PC-9 (cell line): ENCODE results near the gene TPTE. TPM values are rescaled to one million over a fixed set of nuclear protein-coding genes. Genes with fewer than 3 reads are reported as not detected.
"Not testable (repeated sequence)": the region's sequence is repeated elsewhere in the genome, so short reads cannot be mapped to it uniquely, and the experiment has no call there.

Source experiments
- BruUV-seq: library from RNA; stranded (reverse); fragments of 400-500 nt; replicated peaks from 2 replicates; lab custom pipeline; 2021; lab: Mats Ljungman, UMichigan
- CTCF ChIA-PET: fragments of 300-600 bp; sonication (Branson Sonifier 250); formaldehyde crosslinking; loops from one replicate; lab custom pipeline; 2022; ENCODE audit warnings: antibody characterized with exemption; lab: Charles Lee
- POLR2A ChIA-PET: fragments of 300-600 bp; sonication (Branson Sonifier 250); formaldehyde crosslinking; loops from one replicate; lab custom pipeline; 2022; ENCODE audit warnings: antibody characterized with exemption; ENCODE audit not compliant: unreplicated experiment; lab: Charles Lee
- DNase-seq, 2 experiments: peaks; one replicate each; pipeline versions ENCODE4 v3.0.0 to v3.0.0-alpha.2; 2015 to 2022; ENCODE audit warnings: mixed read lengths in 1 of 2
- H2AFZ ChIP-seq: fragments of 200-600 bp; sonication (generic); 2 replicates; pipeline ENCODE4 v1.8.1; 2017; ENCODE audit warnings: antibody characterized with exemption
- H3F3A ChIP-seq: fragments of 200-600 bp; sonication (generic); 2 replicates; pipeline ENCODE4 v1.8.1; 2017; ENCODE audit warnings: antibody characterized with exemption, mild to moderate bottlenecking, low read depth; ENCODE audit not compliant: insufficient read depth
- H3K27ac ChIP-seq: fragments of 200-600 bp; sonication (generic); 2 replicates; pipeline ENCODE4 v1.6.1; 2016; ENCODE audit warnings: mixed run types
- H3K27me3 ChIP-seq: fragments of 200-600 bp; sonication (generic); 2 replicates; pipeline ENCODE4 v1.6.1; 2016; ENCODE audit warnings: low read depth, mixed run types; ENCODE audit not compliant: insufficient read depth
- H3K36me3 ChIP-seq: fragments of 200-600 bp; sonication (generic); 2 replicates; pipeline ENCODE4 v1.6.1; 2016; ENCODE audit warnings: low read depth, mixed run types
- H3K4me1 ChIP-seq: fragments of 200-600 bp; sonication (generic); replicated peaks from 2 replicates; pipeline ENCODE4 v1.6.1; 2016; ENCODE audit warnings: mixed run types; ENCODE audit not compliant: insufficient read depth
- H3K4me2 ChIP-seq: fragments of 200-600 bp; sonication (generic); 2 replicates; pipeline ENCODE4 v1.6.1; 2017; ENCODE audit warnings: mixed run types
- H3K4me3 ChIP-seq: fragments of 200-600 bp; sonication (generic); 2 replicates; pipeline ENCODE4 v1.6.1; 2016; ENCODE audit warnings: mixed run types
- H3K79me2 ChIP-seq: fragments of 200-600 bp; sonication (generic); 2 replicates; pipeline ENCODE4 v1.6.1; 2017; ENCODE audit warnings: low read depth, mixed run types
- H3K9me2 ChIP-seq: fragments of 200-600 bp; sonication (generic); 2 replicates; pipeline ENCODE4 v1.8.1; 2017; ENCODE audit warnings: mild to moderate bottlenecking; ENCODE audit not compliant: insufficient read depth
- H3K9me3 ChIP-seq: fragments of 200-600 bp; sonication (generic); 2 replicates; pipeline ENCODE4 v1.8.1; 2016; ENCODE audit warnings: low read depth; ENCODE audit not compliant: insufficient read depth
- H4K20me1 ChIP-seq: fragments of 200-600 bp; sonication (generic); 2 replicates; pipeline ENCODE4 v1.8.1; 2017; ENCODE audit not compliant: insufficient read depth
- EZH2 ChIP-seq: fragments of 200-600 bp; sonication (generic); IDR thresholded peaks from 2 replicates; pipeline ENCODE4 v1.8.0; 2017; ENCODE audit warnings: antibody characterized with exemption, low read depth
- intact Hi-C: fragments of 100-400 bp; cut with micrococcal nuclease; formaldehyde crosslinking; loops from one replicate; pipeline ENCODE4 v1.10.0; 2022; ENCODE audit not compliant: unreplicated experiment
- total RNA-seq: library from RNA; stranded (reverse); gene quantifications from 2 replicates; pipeline ENCODE4 v1.2.3, GENCODE V29; 2021
- TF ChIP-seq, protein P1 (sequence below): fragments of 200-600 bp; sonication (generic); conservative IDR thresholded peaks from 2 replicates; pipeline ENCODE4 v1.6.1; 2017; ENCODE audit warnings: mixed run types, antibody characterized with exemption, mild to moderate bottlenecking, moderate library complexity

TPTE gene
- total RNA-seq, 1 experiment from 2014 or later, result not detected

GRCh38 chr21:10641107-10641506 lies 119.7 kb downstream of the TPTE start:
- no peaks in the 10 kb centered on the region for H3K4me1 ChIP-seq
- no peaks in the 10 kb centered on the region for H4K20me1 ChIP-seq
- no peak for TF ChIP-seq EZH2
- TF ChIP-seq, protein P1, sequence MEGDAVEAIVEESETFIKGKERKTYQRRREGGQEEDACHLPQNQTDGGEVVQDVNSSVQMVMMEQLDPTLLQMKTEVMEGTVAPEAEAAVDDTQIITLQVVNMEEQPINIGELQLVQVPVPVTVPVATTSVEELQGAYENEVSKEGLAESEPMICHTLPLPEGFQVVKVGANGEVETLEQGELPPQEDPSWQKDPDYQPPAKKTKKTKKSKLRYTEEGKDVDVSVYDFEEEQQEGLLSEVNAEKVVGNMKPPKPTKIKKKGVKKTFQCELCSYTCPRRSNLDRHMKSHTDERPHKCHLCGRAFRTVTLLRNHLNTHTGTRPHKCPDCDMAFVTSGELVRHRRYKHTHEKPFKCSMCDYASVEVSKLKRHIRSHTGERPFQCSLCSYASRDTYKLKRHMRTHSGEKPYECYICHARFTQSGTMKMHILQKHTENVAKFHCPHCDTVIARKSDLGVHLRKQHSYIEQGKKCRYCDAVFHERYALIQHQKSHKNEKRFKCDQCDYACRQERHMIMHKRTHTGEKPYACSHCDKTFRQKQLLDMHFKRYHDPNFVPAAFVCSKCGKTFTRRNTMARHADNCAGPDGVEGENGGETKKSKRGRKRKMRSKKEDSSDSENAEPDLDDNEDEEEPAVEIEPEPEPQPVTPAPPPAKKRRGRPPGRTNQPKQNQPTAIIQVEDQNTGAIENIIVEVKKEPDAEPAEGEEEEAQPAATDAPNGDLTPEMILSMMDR, result no peak
- no TSS peak for BruUV-seq
- H3K27me3 ChIP-seq, result no peaks in the 10 kb centered on the region; the same call in 1 of the 2 replicates
- CTCF ChIA-PET, result no interaction called here
- H3K9me2 ChIP-seq, result no peaks in the 10 kb centered on the region; the same call in 1 of the 2 replicates
- H3K27ac ChIP-seq, result no peak overlapping the region
- H2AFZ ChIP-seq, result no peak overlapping the region
- POLR2A ChIA-PET, result no interaction called here
- DNase-seq, result no peak
- H3K9me3 ChIP-seq, result 0 out of 2 replicates have a peak, but pooled peaks cover 4% of the 10 kb centered on the region
- no peak overlapping the region for H3K4me2 ChIP-seq
- no peak overlapping the region for H3K4me3 ChIP-seq
- H3F3A ChIP-seq, result no peaks in the 10 kb centered on the region
- H3K36me3 ChIP-seq, result no peaks in the 10 kb centered on the region
- H3K79me2 ChIP-seq, result no peaks in the 10 kb centered on the region
- intact Hi-C loops, result no loop called here

GRCh38 chr21:10645667-10646066 lies 124.3 kb downstream of the TPTE start:
- H3K36me3 ChIP-seq, CTCF ChIA-PET, DNase-seq, H3K79me2 ChIP-seq, H3K4me2 ChIP-seq, H3K4me1 ChIP-seq, POLR2A ChIA-PET, H3K4me3 ChIP-seq, BruUV-seq, H4K20me1 ChIP-seq, H3K27me3 ChIP-seq, H3F3A ChIP-seq, H3K9me2 ChIP-seq, H3K27ac ChIP-seq, H2AFZ ChIP-seq, intact Hi-C loops, H3K9me3 ChIP-seq: not testable (repeated sequence)

- H3K9me2 ChIP-seq, H3K4me2 ChIP-seq, H3K36me3 ChIP-seq, intact Hi-C loops, H3K79me2 ChIP-seq, H3K9me3 ChIP-seq, H3K27me3 ChIP-seq, H3K4me3 ChIP-seq, H3F3A ChIP-seq, H3K27ac ChIP-seq, POLR2A ChIA-PET, H4K20me1 ChIP-seq, H2AFZ ChIP-seq, CTCF ChIA-PET, DNase-seq, H3K4me1 ChIP-seq, BruUV-seq: not testable (repeated sequence)
Measured at GRCh38 chr21:10649350-10650149, 128.2 kb downstream of the TPTE start.

DNA sequence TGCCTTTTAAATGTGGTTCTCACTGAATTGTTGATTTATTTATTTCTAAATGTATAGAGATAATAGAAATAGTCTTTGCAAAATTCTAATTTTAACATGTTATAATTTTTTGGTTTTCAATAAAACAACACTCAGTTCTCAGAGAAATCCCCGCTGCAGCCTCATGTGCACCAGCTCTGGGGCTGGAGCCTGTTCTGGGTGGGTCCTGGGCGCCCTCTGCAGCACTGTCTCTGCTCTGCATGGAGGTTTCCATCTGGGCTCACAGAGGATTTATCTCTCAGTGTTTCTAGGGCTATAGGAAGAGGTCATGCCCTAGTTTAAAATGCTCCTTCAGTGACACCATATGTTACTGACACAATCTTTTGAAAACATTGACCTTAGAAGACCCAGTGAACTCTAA lies 128.9 kb downstream of the TPTE start:
- BruUV-seq, H3K79me2 ChIP-seq, CTCF ChIA-PET: not testable (repeated sequence)

More for the DNA sequence above, 128.9 kb downstream of the TPTE start:
- DNase-seq, POLR2A ChIA-PET, H3K9me2 ChIP-seq, H3K9me3 ChIP-seq, H3K36me3 ChIP-seq, H3K4me2 ChIP-seq, H3K27me3 ChIP-seq, H3K4me3 ChIP-seq, H3K4me1 ChIP-seq, intact Hi-C loops, H2AFZ ChIP-seq, H3K27ac ChIP-seq, H3F3A ChIP-seq, H4K20me1 ChIP-seq: not testable (repeated sequence)
- TF ChIP-seq, protein P1, result peak; percentile 44; the same call in 1 of the 2 replicates
